Loucy (cell line): ENCODE data around the gene GDF7.

Source experiments
- EZH2phosphoT487 ChIP-seq: fragments of 200-600 bp; IDR thresholded peaks from 2 replicates; pipeline ENCODE4 v1.6.1; 2018; ENCODE audit warnings: antibody characterized with exemption, mild to moderate bottlenecking, moderate library complexity, borderline replicate concordance
- TF ChIP-seq, protein P1 (sequence below): fragments of 200-600 bp; sonication (generic); conservative IDR thresholded peaks from 2 replicates; pipeline ENCODE4 v1.5.1; 2014; ENCODE audit warnings: mild to moderate bottlenecking, antibody characterized with exemption, low read length

DNA sequence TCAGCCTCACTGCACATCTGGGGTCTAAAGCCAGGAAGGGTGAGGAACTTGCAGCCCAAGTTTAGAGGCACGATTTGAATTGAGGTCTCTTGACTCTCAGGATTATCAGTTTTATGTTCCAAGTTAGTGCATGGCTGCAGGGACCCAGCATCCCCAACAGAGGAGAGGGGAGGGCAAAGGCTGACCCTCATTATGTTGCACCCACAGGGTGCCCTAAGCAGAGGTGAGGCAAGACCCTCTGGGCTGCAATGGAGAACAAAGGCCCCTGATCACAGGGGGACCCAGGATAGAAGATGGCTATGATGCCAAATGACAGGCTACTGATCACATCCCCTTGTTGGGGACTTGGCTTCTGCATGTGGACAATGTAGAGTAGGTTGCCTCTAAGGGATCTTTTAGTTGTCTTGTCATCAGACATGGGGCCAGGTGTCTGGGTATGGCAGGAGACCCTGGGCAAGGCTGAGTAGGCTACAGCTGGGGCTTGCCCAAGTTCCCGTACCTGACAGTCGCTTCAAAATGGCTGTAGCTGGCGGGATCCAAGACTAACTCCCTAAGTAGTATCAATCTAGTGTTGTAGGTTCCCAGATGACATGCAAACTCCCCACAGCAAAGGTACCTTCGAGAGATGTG, 4.5 kb upstream of the GDF7 start:
- TF ChIP-seq, protein P1, sequence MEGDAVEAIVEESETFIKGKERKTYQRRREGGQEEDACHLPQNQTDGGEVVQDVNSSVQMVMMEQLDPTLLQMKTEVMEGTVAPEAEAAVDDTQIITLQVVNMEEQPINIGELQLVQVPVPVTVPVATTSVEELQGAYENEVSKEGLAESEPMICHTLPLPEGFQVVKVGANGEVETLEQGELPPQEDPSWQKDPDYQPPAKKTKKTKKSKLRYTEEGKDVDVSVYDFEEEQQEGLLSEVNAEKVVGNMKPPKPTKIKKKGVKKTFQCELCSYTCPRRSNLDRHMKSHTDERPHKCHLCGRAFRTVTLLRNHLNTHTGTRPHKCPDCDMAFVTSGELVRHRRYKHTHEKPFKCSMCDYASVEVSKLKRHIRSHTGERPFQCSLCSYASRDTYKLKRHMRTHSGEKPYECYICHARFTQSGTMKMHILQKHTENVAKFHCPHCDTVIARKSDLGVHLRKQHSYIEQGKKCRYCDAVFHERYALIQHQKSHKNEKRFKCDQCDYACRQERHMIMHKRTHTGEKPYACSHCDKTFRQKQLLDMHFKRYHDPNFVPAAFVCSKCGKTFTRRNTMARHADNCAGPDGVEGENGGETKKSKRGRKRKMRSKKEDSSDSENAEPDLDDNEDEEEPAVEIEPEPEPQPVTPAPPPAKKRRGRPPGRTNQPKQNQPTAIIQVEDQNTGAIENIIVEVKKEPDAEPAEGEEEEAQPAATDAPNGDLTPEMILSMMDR: no peak
- no peak for TF ChIP-seq EZH2phosphoT487
